ENCODE measurements around the gene TRIP6.

The TRIP6 gene

GRCh38 chr7:100874300-100874576 lies 7.1 kb downstream of the TRIP6 start:
- TF ChIP-seq CTCF (IDR thresholded peaks at IDR 0.05; ENCODE audit: low read depth, low read length) = no peak
- H3K4me3 ChIP-seq (ENCODE audit: low read depth, low read length) = peak overlapping the region; percentile 98
- H3K27me3 ChIP-seq = no peaks in the 10 kb centered on the region
- DNase-seq = no peak
- peaks cover 30% of the 10 kb centered on the region for H3K36me3 ChIP-seq
- peaks cover 6% of the 10 kb centered on the region; the same call in 1 of the 2 replicates for H3K4me1 ChIP-seq
- no peaks in the 10 kb centered on the region for H3K9me3 ChIP-seq

- H3K4me1 ChIP-seq = peaks cover 6% of the 10 kb centered on the region; the same call in 1 of the 2 replicates
- no peaks in the 10 kb centered on the region for H3K27me3 ChIP-seq
- TF ChIP-seq CTCF (IDR thresholded peaks at IDR 0.05; ENCODE audit: low read depth, low read length) = peak; percentile 24
- DNase-seq = peak; percentile 99
- no peaks in the 10 kb centered on the region for H3K9me3 ChIP-seq
- H3K4me3 ChIP-seq (ENCODE audit: low read depth, low read length) = peak within 1 kb of the TSS; percentile 98
- peaks cover 35% of the 10 kb centered on the region for H3K36me3 ChIP-seq
Observed at GRCh38 chr7:100874577-100875355, 7.6 kb downstream of the TRIP6 start, which contains the start of gene SRRT. SRRT (plus strand) TSS chr7:100875103; CDS start chr7:100875591, 488 bp downstream.

- Histone ChIP-seq H3K4me1 (peaks cover 6% of the 10 kb centered on the region; the same call in 1 of the 2 replicates), H3K9me3 (no peaks in the 10 kb centered on the region), H3K27me3 (no peaks in the 10 kb centered on the region), H3K36me3 (peaks cover 41% of the 10 kb centered on the region), H3K4me3 (ENCODE audit: low read depth, low read length) (peak overlapping the region; percentile 98)
- TF ChIP-seq CTCF (IDR thresholded peaks at IDR 0.05; ENCODE audit: low read depth, low read length) = no peak
- DNase-seq = no peak
Observed at GRCh38 chr7:100875356-100875751, 8.2 kb downstream of the TRIP6 start.

GRCh38 chr7:100878013-100878412 lies 10.8 kb downstream of the TRIP6 start:
- no peak for TF ChIP-seq CTCF (IDR thresholded peaks at IDR 0.05; ENCODE audit: low read depth, low read length)
- Histone ChIP-seq H3K4me3 (ENCODE audit: low read depth, low read length) (no peak overlapping the region), H3K9me3 (no peaks in the 10 kb centered on the region), H3K27me3 (no peaks in the 10 kb centered on the region), H3K36me3 (peaks cover 66% of the 10 kb centered on the region), H3K4me1 (peaks cover 6% of the 10 kb centered on the region; the same call in 1 of the 2 replicates)
- no peak for DNase-seq

- TF ChIP-seq CTCF (IDR thresholded peaks at IDR 0.05; ENCODE audit: low read depth, low read length) = no peak
- no peaks in the 10 kb centered on the region for H3K9me3 ChIP-seq
- peaks cover 72% of the 10 kb centered on the region for H3K36me3 ChIP-seq
- no peak overlapping the region for H3K4me3 ChIP-seq (ENCODE audit: low read depth, low read length)
- no peak for DNase-seq
- H3K27me3 ChIP-seq = no peaks in the 10 kb centered on the region
- H3K4me1 ChIP-seq = peaks cover 6% of the 10 kb centered on the region; the same call in 1 of the 2 replicates
Observed at GRCh38 chr7:100878685-100879084, 11.5 kb downstream of the TRIP6 start.

GRCh38 chr7:100879685-100880261 lies 12.6 kb downstream of the TRIP6 start:
- peak; percentile 3 for DNase-seq
- Histone ChIP-seq H3K4me1 (peaks cover 6% of the 10 kb centered on the region; the same call in 1 of the 2 replicates), H3K4me3 (ENCODE audit: low read depth, low read length) (no peak overlapping the region), H3K36me3 (peaks cover 82% of the 10 kb centered on the region), H3K9me3 (no peaks in the 10 kb centered on the region), H3K27me3 (no peaks in the 10 kb centered on the region)
- no peak for TF ChIP-seq CTCF (IDR thresholded peaks at IDR 0.05; ENCODE audit: low read depth, low read length)

Data from BE2C (cell line).